HG03521 (cell line): ENCODE results near the gene CITED4.

Experiments used
- ATAC-seq: cut with Tn5 transposase; IDR thresholded peaks from one replicate; pipeline ENCODE4 v1.9.1; 2021; ENCODE audit warnings: mild to moderate bottlenecking, moderate library complexity; ENCODE audit not compliant: unreplicated experiment

Gene CITED4

DNA sequence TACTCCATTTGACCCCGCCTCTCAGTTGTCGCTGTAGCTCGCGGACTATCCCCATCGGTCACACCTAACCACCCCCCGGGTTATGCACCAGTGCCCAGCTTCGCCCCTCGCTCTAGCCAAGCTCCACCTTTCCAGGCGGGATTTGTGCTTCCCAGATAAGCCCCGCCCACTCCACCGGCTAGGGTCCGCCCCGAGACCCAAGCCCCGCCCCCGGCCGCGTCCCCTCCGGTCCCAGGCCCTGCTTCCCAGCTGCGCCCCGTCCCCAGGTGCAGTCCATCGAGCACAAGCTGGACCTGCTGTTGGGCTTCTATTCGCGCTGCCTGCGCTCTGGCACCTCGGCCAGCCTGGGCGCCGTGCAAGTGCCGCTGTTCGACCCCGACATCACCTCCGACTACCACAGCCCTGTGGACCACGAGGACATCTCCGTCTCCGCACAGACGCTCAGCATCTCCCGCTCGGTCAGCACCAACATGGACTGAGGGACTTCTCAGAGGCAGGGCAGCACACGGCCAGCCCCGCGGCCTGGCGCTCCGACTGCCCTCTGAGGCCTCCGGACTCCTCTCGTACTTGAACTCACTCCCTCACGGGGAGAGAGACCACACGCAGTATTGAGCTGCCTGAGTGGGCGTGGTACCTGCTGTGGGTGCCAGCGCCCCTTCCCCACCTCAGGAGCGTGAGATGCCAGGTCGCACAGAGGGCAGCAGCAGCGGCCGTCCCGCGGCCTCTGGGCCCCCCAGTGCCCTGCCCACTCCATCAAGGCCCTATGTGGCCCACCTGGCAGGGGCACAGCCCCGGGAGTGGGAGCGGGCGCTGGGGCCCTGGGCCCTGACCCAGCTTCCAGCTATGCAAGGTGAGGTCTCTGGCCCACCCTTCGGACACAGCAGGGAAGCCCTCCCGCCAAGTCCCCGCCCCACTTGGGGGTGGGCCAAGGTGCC is 23.9 kb downstream of the CITED4 start:
- no peak for ATAC-seq

DNA sequence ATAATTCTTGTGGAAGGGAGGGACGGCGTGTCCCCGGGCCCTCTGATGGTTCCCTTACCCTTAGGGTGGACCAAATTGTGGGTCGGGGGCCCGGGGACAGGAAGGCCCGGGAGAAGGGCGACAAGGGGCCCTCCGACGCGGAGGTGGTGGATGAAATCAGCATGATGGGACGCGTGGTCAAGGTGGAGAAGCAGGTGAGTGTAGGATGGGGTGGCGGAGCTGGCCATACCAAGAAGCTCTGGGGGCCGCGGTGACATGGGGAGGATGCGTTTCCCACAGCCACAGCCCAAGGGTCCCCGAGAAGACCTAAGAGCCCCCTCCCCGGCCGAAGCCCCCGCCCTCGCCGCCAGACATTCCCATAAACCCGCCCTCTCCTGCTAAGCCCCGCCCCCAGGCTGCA is 24.6 kb downstream of the CITED4 start:
- no peak for ATAC-seq

DNA sequence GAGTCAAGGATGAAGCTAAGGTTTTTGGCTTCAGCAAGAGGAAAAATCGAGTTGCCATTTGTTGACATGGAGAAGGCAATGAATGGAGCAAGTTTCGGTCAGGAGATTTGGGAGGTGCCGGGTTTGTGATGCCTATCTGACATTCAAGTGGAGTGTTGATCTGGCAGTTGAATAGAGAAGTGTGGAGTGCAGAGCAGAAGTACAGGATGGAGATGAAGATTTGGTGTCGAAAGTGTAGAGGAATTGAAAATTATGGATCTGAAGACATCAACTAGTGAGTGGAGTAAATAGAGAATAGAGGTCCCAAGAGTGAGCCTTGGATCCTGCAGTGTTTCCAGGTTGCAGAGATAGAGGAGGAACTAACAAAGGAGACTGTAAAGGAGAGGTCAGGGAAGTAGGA is 25.9 kb downstream of the CITED4 start:
- no peak for ATAC-seq

DNA sequence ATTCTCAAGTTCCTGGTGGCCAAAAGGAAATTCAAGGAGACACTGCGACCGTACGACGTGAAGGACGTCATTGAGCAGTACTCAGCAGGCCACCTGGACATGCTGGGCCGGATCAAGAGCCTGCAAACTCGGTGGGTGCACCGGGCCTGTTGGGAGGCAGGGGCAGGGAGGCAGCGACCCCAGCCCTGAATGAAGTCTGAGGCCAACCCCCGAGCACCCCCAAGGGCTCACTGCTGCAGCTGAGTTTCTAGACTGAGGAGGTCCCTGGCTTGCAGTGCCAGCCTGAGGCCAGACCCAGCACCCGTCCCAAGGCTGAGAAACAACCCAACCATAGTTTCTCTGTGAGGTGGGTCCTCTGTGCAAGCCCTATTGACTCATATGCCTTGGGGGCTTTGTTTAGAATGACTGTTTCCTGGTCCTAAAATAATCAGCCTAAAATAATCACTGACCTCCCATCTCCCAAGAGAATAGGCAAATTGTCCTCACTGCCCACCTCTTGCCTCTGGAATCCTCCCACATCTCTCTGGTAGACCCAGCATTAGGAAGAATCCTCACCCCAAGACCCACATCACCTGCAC is 27.1 kb downstream of the CITED4 start:
- ATAC-seq = no peak

DNA sequence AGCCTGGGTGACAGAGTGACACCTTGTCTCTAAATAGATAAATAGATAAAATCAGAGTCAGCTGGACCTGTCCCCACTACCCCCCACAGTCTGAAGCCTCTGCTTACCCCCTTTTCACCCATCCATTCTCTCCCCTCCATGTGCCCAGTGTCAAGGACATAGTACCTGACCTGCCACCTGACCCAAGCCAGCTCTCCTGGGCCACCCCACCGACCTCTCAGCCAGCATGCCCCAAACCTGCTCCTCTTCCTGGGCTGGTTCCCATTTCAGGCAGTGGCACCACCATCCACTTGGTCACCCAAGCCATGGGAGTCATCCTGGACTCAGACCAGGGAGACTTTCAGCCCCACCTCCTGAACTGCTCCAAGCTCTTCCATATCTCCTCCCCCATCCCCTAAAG is 28.2 kb downstream of the CITED4 start:
- ATAC-seq = no peak

DNA sequence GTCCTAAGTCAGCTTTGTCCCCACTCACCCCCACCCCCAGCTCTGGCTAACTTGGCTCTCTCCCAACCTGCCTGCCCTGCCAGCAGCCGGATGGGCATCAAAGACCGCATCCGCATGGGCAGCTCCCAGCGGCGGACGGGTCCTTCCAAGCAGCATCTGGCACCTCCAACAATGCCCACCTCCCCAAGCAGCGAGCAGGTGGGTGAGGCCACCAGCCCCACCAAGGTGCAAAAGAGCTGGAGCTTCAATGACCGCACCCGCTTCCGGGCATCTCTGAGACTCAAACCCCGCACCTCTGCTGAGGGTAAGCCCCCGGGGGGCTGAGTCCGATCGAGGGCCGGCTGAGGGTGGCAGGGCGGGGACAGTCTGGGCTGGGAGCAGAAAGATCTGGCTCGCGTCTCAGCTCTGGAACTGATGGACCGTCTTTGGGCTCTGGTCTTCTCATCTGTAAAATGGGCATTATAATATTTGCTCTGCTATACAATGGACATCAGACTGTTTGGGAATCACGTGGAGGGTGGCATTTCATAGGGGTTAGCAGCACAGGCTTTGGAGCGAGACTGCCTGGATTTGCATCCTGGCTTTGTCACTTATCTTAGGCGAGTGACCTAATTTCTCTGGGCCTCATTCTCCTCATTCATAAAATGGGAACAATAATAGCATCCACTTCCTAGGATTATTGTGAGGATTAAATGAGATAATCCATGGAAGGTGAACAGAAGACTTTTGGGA is 31.0 kb downstream of the CITED4 start:
- ATAC-seq = no peak

DNA sequence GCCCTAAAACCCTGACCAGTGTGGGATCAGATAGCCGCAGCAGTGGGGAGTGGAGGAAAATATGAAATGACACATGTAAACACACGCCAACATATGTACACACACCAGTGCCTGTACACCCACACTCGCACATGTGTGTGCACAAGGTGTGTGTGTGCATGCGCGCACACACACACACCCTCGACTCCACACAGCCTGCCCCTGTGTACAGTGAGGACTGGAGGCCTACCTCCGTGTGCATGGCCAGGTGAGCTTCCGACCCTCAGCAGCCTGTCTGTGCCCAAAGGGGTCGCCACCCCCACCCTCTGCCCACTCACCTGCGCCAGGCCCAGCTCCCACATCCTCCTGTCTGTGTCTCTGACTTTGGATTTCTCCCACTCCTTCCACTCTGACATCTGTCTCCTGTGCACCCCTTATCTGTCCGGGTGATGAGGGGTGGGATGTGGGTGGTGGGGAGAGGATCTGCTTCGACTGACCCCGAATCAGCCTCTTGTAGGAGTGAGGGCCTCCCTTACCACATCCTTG is 31.7 kb downstream of the CITED4 start:
- ATAC-seq = no peak

DNA sequence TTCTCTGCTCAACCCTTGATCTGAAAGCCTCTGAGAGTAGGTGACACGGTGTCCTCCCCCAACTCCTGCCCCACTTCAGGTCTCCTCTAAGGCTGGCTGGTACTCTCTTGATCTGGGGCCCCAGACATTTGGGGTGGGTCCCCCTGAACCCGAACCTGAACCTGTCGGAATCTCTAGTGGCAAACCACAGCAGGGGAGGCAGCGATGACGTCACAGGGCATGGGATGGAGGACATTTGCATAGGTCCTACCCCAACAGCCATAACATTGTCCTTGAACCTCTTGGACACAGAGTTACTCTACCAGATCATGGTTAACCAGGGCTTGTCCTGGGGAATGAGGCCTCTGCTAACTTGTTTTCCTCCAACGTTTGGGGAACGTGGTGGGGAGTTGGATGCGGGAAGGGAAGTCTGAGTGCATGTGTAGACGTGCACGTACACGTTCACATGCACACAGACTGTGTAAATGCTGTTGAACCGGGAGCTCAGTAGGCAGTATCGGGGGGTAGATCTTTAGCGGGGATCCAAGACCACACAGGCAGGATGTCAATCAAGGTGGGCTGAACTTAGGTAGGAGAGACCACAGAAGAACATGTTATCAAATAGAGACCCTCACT is 32.4 kb downstream of the CITED4 start:
- no peak for ATAC-seq

DNA sequence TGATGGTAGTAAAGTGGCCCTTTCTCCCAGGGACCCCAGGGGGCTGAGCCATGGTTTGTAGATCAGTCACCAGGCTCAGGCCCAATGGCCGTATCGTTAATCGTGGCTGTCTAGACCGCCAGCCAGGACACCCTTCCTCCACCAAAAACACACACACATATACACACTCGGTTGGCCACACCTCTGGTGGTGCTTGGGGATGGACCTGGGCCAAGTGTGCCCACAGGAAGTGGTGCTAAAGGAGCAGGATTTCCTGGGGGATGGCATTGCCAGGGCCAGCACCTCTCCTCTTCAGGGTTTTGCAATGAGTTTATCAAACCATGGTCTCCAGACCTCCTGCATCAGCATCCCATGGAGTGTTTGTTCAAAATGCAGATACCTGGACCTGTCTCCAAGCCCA is 36.2 kb downstream of the CITED4 start:
- ATAC-seq = no peak

DNA sequence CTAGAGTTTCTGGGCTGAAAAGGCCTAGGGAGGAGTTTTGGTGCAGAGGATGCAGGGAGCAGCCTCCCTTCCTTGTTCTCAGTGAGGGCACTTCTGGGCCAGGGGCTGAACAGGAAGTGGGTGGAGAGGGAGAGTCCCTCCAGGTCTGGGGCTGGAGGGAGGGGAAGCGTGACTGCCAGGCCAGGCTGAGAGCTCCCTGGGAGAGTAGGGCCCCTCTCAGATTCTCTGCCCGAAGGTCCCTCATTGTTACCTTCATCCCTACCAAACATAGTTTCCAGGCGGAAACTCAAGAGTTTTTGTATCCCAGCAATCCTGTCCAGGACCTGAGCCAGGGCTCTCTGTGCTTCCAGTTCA is 36.8 kb downstream of the CITED4 start:
- ATAC-seq = no peak

DNA sequence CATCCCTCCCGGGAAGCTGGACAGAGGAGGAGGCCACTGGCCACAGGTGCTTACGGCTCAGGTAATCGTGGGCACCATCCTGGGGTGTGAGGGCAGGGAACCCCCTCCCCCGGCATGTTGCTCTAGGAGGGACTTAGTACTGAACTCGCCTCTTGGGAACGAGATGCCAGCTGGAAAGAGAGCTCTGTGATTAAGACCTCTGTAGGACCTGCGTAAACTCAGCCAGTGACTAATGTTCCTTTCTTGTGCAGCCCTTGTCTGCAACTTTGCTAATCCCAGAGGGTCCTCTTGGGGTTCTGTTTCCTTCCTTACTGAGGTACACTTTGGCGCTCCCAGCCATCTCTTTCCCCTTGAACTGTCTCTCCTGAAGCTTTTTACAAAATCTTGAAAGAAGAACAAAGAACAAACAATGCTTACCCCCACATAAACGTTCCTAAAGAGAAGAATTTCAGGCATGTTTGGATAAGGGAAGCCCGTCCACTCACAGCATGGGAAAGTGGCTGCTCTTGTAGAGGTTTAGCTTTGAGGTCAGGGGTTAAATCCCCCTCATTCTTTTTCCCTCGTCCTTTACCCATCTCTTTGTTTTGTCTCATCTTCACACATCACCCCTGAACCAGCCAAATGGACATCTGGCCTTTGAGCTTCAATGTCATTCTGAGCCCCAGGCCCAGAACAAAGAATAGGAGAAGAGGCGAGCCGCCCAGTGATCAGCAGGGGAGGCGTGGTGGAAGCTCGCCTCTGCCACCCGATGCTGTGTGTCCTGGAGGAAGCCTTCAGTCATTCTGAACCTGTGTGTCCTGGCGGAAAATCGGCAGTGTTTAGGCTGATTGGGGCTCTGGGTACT is 37.4 kb downstream of the CITED4 start:
- no peak for ATAC-seq

DNA sequence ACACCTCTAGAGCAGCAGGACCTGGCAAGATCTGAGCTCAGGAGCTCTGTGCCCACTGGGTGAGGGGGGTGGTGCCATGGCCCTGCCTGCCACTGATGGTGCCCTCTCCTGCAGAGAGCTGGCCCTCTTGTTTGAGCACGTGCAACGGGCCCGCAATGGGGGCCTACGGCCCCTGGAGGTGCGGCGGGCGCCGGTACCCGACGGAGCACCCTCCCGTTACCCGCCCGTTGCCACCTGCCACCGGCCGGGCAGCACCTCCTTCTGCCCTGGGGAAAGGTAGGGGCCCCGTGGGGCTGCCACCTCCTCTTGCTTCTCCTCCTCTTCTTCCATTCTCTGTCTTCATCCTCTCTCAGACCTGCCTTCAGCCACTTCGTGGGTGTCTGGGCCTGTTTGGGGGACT is 38.2 kb downstream of the CITED4 start:
- ATAC-seq = no peak

DNA sequence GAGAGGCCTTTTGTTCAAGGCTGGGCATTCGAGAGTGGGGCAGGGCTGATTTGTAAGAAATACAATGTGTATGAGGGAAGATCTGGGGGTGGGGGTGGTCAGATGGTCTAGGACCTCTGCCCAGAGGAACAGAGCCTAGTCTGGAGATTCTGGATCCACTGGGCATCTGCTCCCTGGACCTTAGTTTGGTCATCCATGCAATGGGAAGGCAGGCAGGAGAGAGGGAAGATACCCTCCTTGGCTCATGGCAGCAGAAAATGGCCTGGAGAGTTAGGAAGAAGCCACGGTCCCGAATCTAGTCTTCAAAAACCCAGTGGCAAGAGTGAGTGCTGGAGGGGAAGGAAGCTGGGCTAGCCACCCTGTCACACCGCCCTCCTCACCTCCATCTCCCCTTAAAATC is 38.8 kb downstream of the CITED4 start:
- no peak for ATAC-seq

DNA sequence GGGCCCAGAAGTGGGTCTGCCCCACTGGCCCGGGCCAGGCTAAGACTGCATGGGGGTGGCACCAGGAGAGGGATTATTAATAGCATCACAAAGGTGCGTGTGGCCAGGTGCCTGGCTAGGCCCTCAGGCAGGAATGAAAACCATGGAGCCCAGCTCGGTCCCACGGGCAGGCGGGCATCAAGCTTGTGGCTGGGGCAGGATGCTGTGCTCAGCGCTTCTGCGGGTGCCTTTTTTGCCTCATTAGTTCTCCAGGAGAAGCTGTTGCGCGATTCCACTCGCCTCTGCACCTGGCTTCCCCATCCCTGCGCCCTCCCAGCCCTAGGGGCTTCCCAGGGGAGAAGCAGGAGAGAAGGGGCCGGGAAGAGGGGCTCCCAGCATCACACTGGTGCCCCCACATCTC is 39.3 kb downstream of the CITED4 start:
- ATAC-seq = no peak

DNA sequence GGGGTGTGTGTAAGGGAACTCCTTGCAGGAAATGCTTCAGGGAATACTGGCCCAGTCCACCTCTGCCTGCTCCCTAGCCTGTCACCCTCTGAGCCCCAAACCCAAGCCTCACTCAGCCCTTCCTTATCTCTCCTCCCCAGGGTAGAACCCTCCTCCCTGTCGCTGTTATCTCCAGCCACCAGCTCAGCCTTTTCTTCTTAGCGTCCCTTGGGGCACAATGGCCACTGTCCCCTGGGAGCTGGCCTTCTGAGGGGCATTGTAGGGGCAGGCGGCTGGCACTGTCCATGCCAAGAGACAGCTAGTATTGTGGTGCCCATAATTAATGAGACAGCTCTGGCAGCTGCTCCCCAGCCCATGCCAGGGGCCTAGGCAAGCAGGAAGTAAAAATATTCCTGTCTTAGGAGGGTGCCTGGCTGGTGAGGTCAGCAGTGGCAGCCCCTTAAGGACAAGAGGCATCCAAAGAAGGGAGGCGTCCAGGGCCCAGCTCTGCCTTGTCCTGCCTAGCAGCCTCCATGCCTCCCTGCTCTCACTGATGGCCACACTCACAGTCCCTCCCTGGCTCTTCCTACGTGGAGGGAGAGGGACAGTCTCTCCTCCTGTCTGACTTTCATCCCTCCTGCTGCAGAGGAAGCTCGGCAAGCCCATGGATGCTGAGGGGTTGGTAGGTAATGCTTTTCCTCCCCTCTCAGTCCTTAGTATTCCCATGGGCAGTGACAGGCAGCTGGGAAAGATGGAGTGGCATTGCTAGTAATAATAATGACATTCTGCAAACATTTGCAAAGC is 41.1 kb downstream of the CITED4 start:
- ATAC-seq = no peak

DNA sequence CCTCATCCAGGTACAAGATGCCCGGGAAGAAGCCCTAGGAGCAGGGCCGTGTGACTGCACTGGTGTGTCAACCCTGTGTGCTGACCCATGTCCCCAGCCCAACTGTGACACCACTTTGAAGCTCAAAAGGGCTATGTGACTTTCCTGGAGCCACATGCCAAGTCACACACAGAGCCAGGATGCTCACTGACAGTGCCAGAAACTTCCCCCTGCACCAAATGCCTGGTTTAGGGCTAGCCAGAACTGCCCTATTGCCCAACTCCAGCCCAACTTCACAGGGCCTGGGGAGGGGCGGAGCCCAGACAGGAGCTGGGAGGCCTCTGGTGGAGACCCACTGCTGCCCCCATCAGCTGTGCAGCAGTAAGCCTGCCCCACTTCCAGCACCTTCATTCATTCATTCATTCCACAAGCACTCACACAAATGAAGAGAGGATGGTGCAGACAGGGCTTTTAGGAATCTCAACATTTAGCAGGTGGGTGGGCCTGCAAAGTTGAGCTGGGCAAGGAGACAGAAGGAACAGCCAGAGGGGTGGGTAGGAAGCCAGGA is 41.8 kb downstream of the CITED4 start:
- no peak for ATAC-seq

DNA sequence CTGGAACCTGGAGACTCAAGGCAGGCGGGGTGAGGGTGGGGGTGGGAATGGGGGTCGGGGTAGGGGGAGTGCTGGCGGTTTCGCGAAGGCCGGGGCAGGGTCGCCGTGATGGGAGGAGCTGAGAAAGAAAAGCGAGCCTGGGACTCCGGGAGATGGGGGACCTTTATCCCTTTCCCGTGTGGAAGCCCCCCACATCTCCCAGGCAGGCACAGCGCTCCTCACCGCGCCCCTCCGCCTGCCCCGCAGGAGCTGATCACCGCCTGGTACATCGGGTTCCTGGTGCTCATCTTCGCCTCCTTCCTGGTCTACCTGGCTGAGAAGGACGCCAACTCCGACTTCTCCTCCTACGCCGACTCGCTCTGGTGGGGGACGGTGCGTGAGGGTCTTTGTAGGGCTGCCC is 43.1 kb downstream of the CITED4 start:
- no peak for ATAC-seq

DNA sequence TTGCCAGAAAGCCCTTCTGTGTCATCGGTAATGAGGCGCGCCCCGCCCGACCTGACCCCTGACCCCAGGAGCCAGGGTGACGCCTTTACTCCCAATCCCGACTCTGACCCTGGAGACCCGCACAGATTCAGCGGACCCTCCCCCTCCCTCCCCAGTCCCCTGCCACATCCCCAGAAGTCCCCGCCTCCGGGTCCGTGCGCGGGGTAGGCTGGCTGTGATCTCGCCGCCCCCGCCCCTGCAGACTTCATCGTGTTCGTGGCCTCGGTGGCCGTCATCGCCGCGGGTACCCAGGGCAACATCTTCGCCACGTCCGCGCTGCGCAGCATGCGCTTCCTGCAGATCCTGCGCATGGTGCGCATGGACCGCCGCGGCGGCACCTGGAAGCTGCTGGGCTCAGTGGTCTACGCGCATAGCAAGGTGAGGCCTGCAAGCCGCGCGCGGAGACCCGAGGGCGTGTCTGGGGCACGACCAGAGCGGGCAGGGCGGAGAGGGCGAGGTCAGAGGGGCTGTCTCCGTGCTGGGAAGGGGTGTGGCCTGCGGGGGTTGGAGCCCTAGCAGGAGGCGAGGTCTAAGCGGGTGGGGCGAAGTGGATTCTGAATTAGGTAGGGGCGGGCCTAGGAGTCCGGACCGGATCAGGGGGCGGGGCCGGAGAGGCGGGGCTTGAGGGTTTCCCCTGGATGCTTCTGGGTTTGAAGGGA is 43.8 kb downstream of the CITED4 start:
- ATAC-seq = peak; percentile 63

DNA sequence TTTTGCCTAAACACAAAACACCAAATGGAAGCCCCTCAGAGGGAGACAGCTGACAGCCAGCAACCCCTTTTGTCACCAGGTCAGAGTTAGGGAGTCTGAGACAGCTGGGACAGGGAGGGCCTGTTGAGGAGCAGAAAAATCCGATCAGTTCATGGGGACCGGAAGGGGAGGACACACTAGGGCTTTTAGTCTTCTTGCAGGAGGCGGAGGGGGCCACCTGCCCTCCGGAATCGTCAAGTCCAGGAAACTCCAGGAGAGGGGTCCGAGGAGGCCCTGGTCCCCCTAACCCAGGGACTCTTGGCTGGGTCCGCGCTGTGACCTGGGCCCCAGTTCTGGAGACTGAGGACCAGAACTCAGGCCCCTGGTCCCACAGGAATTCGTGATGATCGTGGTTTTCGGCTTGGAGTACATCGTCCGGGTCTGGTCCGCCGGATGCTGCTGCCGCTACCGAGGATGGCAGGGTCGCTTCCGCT is 44.3 kb downstream of the CITED4 start:
- ATAC-seq = no peak
